Heart left ventricle (tissue), 16 donors: ENCODE measurements around the gene RAP1GDS1. TPM values are rescaled to one million over a fixed set of nuclear protein-coding genes. Genes with fewer than 3 reads are reported as not detected.

ENCODE experiments used
- ATAC-seq, 4 donors: fragments of 200-7000 bp; cut with Tn5 transposase; one replicate each; pipeline ENCODE4 v1.9.1; 2020 to 2022; ENCODE audit warnings: moderate library complexity in 4 of 4, mild to moderate bottlenecking in 3 of 4, moderate number of reproducible peaks in 1 of 4
- DNase-seq, 5 donors: peaks; one replicate each; pipeline ENCODE4 v3.0.0-alpha.2; 2020
- H3K27ac ChIP-seq, 12 donors: fragments of 200-600 bp; sonication (generic) in 4 of 12; one replicate each; pipeline versions ENCODE4 v1.5.0 to v1.8.0; 2016 to 2022; ENCODE audit warnings: mild to moderate bottlenecking in 2 of 12
- H3K27me3 ChIP-seq, 9 donors: fragments of 200-600 bp; sonication (generic) in 2 of 9; one replicate each; pipeline versions ENCODE4 v1.5.1 to v1.8.0; 2016 to 2022; ENCODE audit warnings: mild to moderate bottlenecking in 3 of 9
- H3K36me3 ChIP-seq, 9 donors: fragments of 200-600 bp; sonication (generic) in 2 of 9; one replicate each; pipeline versions ENCODE4 v1.5.0 to v1.8.0; 2018 to 2022; ENCODE audit warnings: mild to moderate bottlenecking in 2 of 9
- H3K4me1 ChIP-seq, 12 donors: fragments of 200-600 bp; sonication (generic) in 4 of 12; one replicate each; pipeline versions ENCODE4 v1.5.0 to v1.8.0; 2016 to 2022; ENCODE audit warnings: mild to moderate bottlenecking in 3 of 12
- H3K4me3 ChIP-seq, 12 donors: fragments of 200-600 bp; sonication (generic) in 4 of 12; one replicate each; pipeline versions ENCODE4 v1.5.0 to v1.8.0; 2017 to 2022; ENCODE audit warnings: mild to moderate bottlenecking in 9 of 12, moderate library complexity in 4 of 12
- H3K9me3 ChIP-seq, 12 donors: fragments of 200-600 bp; sonication (generic) in 4 of 12; one replicate each; pipeline versions ENCODE4 v1.5.0 to v1.8.0; 2016 to 2022; ENCODE audit warnings: mild to moderate bottlenecking in 1 of 12
- POLR2A ChIP-seq, 2 donors: fragments of 450-650 bp; IDR thresholded peaks; one replicate each; pipeline ENCODE4 v1.6.1; 2017; ENCODE audit warnings: antibody characterized with exemption in 2 of 2, mild to moderate bottlenecking in 2 of 2, moderate library complexity in 2 of 2
- WGBS, 4 donors: extraction: QIAGEN DNeasy Blood & Tissue Kit in 2 of 4; methylation state at CpG; one replicate each; pipeline versions ENCODE4 v1.1.5 to v1.1.7; 2013 to 2018; 5-methylcytosine and 5-hydroxymethylcytosine counted together
- intact Hi-C, 10 donors: fragments of 100-400 bp; cut with DNase I; formaldehyde crosslinking; loops; one replicate each; pipeline versions ENCODE4 v1.11.1 to v1.14.2; 2022
- polyA plus RNA-seq, 2 donors: library from polyadenylated mRNA; stranded (reverse); fragments of 200-250 nt; gene quantifications; one replicate each; pipeline ENCODE4 v1.2.3, GENCODE V29; 2013
- total RNA-seq, 9 donors: library from RNA; depleted of rRNA in 2 of 9; stranded (reverse); fragments of >200 nt in 2 of 9; fragmentation: NEBNext Ultra II Directional in 3 of 9; extraction: Animal tissue kit (Norgen Biotek cat#: 25700) in 3 of 9; gene quantifications; one replicate each; pipeline versions ENCODE4 v1.1.0 to v1.2.4, GENCODE V29; 2016 to 2023
- TF ChIP-seq, protein P1 (sequence below), 12 donors: fragments of 200-600 bp; sonication (generic) in 4 of 12; IDR thresholded peaks; one replicate each; pipeline versions ENCODE4 v1.5.0 to v1.8.0; 2018 to 2022; ENCODE audit warnings: antibody characterized with exemption in 12 of 12, mild to moderate bottlenecking in 5 of 12
- donor health status: ischemic (EF 13 %, LVEDD 7.1; RV severe dilation, severe dysfunction).
- donor health status: healthy with polysubstance abuse.
- donor health status: DM: no; HTN: yes; CAD: no.
- donor health status: DM: no; HTN: no; CAD: no.
- donor health status: ischemic (EF 25% LVEDD 6.9; RV normal size, moderate dysfunction).
- donor health status: ischemic (EF 25% LVEDD 5.7; RV mildly dilated, moderate dysfunction).
- donor health status: healthy.
- donor health status: DM: yes; HTN: yes; CAD: no.
- donor health status: ischemic (EF 35%, LVEDD 5.7; RV mildly dilated, moderate dysfunction).
- donor health status: nonischemic (EF 11% LVEDD 7.7; RV severe dilation, severe dysfunction).
- donor health status: DM: yes; HTN: yes; CAD: no.
- donor health status: PGD.
- donor health status: ischemic (EF 29% LVEDD 5.4; RV normal size, mild dysfunction).
- donor health status: nonischemic (EF 23%, LVEDD 6.1; RV moderate dilation, normal function).

The RAP1GDS1 gene
- total and polyA plus RNA-seq, 11 donors, result 4.2 to 26.6 (median 12.5) TPM

DNA sequence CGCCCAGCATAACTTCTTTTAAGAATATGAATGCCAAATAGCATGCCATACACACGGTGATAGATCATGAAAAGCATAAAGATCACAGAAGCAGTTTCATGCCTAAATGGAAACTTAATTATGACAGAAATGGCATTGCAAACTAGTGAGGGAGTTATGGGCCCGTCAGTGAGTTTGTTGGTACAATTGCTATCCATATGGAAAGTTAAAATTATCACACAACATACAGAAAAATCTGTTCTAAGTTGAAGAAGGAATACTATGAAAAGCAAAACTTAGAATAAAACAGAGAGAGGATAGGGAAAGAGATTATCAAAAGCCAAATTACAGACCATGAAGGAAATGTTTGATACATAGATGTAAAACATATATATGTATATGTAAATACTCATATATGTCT lies 30.2 kb upstream of the RAP1GDS1 start:
- H3K4me1 ChIP-seq, result no peaks in the 10 kb centered on the region
- no peaks in the 10 kb centered on the region for H3K9me3 ChIP-seq
- no peak for DNase-seq
- H3K27ac ChIP-seq, result no peak overlapping the region
- TF ChIP-seq POLR2A (IDR thresholded peaks at IDR 0.05), result no peak
- TF ChIP-seq, protein P1, sequence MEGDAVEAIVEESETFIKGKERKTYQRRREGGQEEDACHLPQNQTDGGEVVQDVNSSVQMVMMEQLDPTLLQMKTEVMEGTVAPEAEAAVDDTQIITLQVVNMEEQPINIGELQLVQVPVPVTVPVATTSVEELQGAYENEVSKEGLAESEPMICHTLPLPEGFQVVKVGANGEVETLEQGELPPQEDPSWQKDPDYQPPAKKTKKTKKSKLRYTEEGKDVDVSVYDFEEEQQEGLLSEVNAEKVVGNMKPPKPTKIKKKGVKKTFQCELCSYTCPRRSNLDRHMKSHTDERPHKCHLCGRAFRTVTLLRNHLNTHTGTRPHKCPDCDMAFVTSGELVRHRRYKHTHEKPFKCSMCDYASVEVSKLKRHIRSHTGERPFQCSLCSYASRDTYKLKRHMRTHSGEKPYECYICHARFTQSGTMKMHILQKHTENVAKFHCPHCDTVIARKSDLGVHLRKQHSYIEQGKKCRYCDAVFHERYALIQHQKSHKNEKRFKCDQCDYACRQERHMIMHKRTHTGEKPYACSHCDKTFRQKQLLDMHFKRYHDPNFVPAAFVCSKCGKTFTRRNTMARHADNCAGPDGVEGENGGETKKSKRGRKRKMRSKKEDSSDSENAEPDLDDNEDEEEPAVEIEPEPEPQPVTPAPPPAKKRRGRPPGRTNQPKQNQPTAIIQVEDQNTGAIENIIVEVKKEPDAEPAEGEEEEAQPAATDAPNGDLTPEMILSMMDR (IDR thresholded peaks at IDR 0.05), result no peak
- intact Hi-C loops, result no loop called here
- no peak for ATAC-seq
- no peak overlapping the region for H3K4me3 ChIP-seq
- 91 to 97% (median 96%) methylated on average over 3 of the region's 3 CpGs for WGBS, 4 donors
- H3K36me3 ChIP-seq, result no peaks in the 10 kb centered on the region
- peaks cover 0 to 2% (median 0%) of the 10 kb centered on the region in 9 donors for H3K27me3 ChIP-seq

DNA sequence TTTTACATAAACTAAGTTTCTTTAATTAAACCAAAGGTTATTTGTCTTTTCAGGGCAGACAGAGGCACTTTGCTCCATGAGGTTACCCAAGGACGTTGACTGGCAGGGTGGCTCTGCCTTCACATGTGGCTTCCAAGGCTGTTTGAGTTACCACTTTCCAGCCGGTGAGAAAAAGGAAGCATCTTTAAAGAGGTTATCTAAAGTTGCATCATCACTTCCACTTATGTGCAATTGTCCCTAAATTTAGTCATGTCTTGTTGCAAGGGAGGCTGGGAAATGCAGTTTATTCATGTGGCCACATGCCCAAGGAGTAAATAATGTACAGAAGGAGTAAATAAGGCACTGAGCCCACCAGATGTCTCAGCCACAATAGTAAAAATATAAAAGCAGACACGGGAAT lies 29.0 kb upstream of the RAP1GDS1 start:
- TF ChIP-seq POLR2A (IDR thresholded peaks at IDR 0.05), result no peak
- TF ChIP-seq, protein P1 (IDR thresholded peaks at IDR 0.05), result no peak
- Histone ChIP-seq H3K36me3 (no peaks in the 10 kb centered on the region), H3K27me3 (peaks cover 0 to 2% (median 0%) of the 10 kb centered on the region in 9 donors), H3K27ac (no peak overlapping the region), H3K9me3 (no peaks in the 10 kb centered on the region), H3K4me3 (no peak overlapping the region), H3K4me1 (no peaks in the 10 kb centered on the region)
- intact Hi-C loops, result no loop called here
- 50 to 56% (median 52%) methylated on average over 3 of the region's 3 CpGs for WGBS, 4 donors
- ATAC-seq (no peak), DNase-seq (no peak)

DNA sequence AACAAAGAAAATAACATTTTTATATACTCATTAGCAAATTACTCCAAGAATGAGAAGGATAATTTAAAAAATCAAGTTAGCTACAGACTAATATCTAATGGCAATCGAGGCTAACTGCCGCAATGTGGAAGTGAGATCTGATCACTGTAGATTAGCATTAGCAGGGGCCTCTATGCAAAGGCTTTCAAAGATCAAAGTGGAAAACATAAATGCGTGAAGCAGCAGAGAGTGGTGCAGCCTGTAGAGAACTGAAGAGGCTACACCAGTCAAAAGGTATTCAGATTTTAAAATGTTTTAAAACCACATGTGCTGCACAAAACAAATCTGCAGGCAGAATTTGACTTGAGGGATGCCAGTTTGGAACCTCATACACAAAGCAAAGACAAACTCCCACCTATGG lies 24.0 kb upstream of the RAP1GDS1 start:
- 81 to 86% (median 84%) methylated on average over 3 of the region's 3 CpGs for WGBS, 4 donors
- ATAC-seq, result no peak

DNA sequence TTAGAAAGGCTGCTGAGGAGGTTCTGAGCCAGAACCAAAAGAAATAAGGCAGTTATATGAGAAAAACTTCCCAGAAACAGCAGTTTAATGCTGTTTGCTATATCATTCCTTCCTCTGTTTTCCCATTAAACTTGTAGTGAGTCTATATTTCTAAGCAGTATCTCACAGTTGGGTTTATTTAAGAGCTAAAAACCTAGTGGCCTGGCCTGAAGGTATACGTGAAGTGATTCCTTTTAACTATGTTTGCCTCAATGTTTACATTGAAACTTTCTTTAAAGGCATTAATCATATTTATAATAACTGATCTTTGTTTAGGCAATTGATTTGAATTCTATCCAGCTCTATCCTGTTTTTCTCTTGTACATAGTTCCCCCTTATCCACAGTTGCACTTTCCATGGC lies 19.1 kb upstream of the RAP1GDS1 start:
- Histone ChIP-seq H3K4me1 (no peaks in the 10 kb centered on the region), H3K4me3 (no peak overlapping the region), H3K27me3 (peaks cover 0 to 4% (median 0%) of the 10 kb centered on the region in 9 donors), H3K36me3 (no peaks in the 10 kb centered on the region), H3K27ac (no peak overlapping the region), H3K9me3 (no peaks in the 10 kb centered on the region)
- no peak for TF ChIP-seq POLR2A (IDR thresholded peaks at IDR 0.05)
- TF ChIP-seq, protein P1 (IDR thresholded peaks at IDR 0.05), result no peak
- 91 to 94% (median 93%) methylated on average over 1 of the region's 1 CpG for WGBS, 4 donors
- DNase-seq (no peak), ATAC-seq (no peak)
- intact Hi-C loops, result no loop called here

More for the DNA sequence above, 24.0 kb upstream of the RAP1GDS1 start:
- no peaks in the 10 kb centered on the region for H3K9me3 ChIP-seq
- H3K36me3 ChIP-seq, result no peaks in the 10 kb centered on the region
- H3K4me3 ChIP-seq, result no peak overlapping the region
- no peak for TF ChIP-seq POLR2A (IDR thresholded peaks at IDR 0.05)
- TF ChIP-seq, protein P1 (IDR thresholded peaks at IDR 0.05), result no peak
- H3K27ac ChIP-seq, result no peak overlapping the region
- no peak for DNase-seq
- H3K4me1 ChIP-seq, result no peaks in the 10 kb centered on the region
- intact Hi-C loops, result no loop called here
- peaks cover 0 to 2% (median 0%) of the 10 kb centered on the region in 9 donors for H3K27me3 ChIP-seq
